NK-92 (cell line): Measurements from ENCODE around the gene DLD.
"Not testable (repeated sequence)": the region's sequence is repeated elsewhere in the genome, so short reads cannot be mapped to it uniquely, and the experiment has no call there.

Experiments
- DNase-seq: peaks from one replicate; lab custom pipeline; 2025; ENCODE audit not compliant: unreplicated experiment; lab: John Stamatoyannopoulos, UW

DLD gene

GRCh38 chr7:107914831-107915230 is 23.8 kb downstream of the DLD start:
- no peak for DNase-seq

- no peak for DNase-seq
Observed at GRCh38 chr7:107915541-107915940, 24.6 kb downstream of the DLD start.

GRCh38 chr7:107917763-107918651 is 27.0 kb downstream of the DLD start:
- DNase-seq: no peak

GRCh38 chr7:107918948-107919347 is 28.0 kb downstream of the DLD start:
- no peak for DNase-seq

GRCh38 chr7:107920048-107920772 is 29.2 kb downstream of the DLD start:
- DNase-seq: no peak

- DNase-seq: not testable (repeated sequence)
Observed at GRCh38 chr7:107921826-107922225, 30.8 kb downstream of the DLD start.

GRCh38 chr7:107922886-107923285 is 31.9 kb downstream of the DLD start:
- DNase-seq: no peak

- no peak for DNase-seq
Observed at GRCh38 chr7:107924841-107925504, 34.0 kb downstream of the DLD start.

DNA sequence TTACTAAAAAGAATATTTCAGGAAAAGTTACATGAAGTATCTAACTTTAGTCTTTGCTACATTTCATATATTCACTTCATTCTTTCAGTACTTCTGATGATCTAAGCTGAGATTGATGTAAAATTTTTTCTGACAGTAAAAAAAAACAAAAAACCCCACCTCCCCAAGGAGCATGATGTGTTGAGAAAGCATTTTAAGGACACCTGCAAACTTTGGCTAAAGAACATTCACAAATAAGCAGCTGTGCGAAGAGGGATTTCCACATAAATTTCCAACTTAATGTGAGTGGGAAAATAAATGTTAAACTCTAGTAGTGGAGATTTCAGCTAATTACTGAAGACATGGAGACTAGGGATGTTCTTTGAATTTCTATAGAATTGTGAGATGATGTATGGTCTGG is 35.5 kb downstream of the DLD start:
- no peak for DNase-seq

- no peak for DNase-seq
Observed at GRCh38 chr7:107931740-107932515, 40.9 kb downstream of the DLD start.

DNA sequence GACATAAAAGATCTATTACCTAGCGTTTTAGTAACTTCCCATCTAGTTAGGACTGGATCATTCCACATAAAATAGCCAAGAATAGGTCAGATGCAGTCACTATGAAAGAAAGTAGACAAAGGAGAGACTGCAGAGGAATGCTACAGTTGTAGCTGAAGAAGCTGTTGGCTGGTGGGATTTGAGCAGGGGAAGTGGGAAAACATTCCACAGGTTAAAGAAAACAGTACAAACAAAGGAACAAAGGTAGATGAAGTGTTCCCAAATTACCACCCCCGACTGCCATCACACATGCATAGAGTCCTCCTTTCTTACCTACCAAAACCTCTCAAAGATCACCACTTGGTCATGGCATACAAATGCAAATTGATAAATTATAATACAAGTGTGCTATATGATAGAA is 41.8 kb downstream of the DLD start:
- DNase-seq: no peak

DNA sequence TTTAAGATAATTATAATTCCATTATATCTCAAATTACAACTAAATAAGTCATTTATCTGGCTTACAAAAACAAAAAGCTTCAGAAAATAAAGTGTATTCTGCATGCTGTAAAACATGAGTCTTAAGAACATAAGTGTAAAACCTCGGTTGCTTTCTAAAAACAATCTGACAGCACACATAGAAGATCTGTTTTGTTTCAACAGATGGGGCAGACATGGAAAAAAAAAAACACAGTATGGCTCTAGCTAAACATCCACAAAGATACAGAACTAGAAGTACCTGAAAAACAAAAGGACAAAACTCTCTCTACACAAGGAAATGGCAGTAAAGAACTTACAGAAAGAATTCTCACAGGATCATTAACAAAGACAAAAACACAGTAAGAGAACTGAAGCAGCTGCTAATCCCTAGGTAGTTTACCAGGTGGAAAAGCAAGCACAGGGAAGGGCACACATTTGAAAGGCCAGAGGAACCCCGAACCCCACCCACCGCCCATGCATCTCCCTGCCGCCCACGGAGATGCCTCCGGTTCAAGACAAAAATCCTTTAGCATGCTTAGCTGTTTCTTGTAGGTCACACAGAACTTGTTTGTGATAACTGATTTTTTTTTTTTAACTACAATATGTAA is 42.5 kb downstream of the DLD start:
- DNase-seq: no peak

- no peak for DNase-seq
Observed at GRCh38 chr7:107934991-107935770, 44.2 kb downstream of the DLD start.

GRCh38 chr7:107936312-107936711 is 45.3 kb downstream of the DLD start:
- DNase-seq: no peak

GRCh38 chr7:107937531-107937930 is 46.5 kb downstream of the DLD start:
- no peak for DNase-seq

GRCh38 chr7:107938456-107939250 is 47.7 kb downstream of the DLD start:
- DNase-seq: no peak

GRCh38 chr7:107939573-107940489 is 48.8 kb downstream of the DLD start:
- no peak for DNase-seq

GRCh38 chr7:107940951-107941350 is 50.0 kb downstream of the DLD start:
- DNase-seq: no peak
